HUES64 (cell line): ENCODE data around the gene TIGAR.

ENCODE experiments used
- H3K27ac ChIP-seq: 2 replicates; pipeline ENCODE4 v1.7.0; 2013; ENCODE audit warnings: low read depth, low read length, inconsistent platforms
- H3K27me3 ChIP-seq: 2 replicates; pipeline ENCODE4 v1.6.1; 2013; ENCODE audit warnings: mild to moderate bottlenecking, low read length; ENCODE audit not compliant: insufficient read depth
- H3K36me3 ChIP-seq: 2 replicates; pipeline ENCODE4 v1.6.1; 2013; ENCODE audit warnings: mild to moderate bottlenecking, low read length; ENCODE audit not compliant: insufficient read depth
- H3K4me1 ChIP-seq: 2 replicates; pipeline ENCODE4 v1.6.1; 2013; ENCODE audit warnings: mild to moderate bottlenecking, low read length, moderate library complexity; ENCODE audit not compliant: insufficient read depth
- H3K4me3 ChIP-seq: 2 replicates; pipeline ENCODE4 v1.5.1; 2013; ENCODE audit warnings: mild to moderate bottlenecking, low read length, moderate library complexity
- H3K9ac ChIP-seq: 2 replicates; pipeline ENCODE4 v1.6.1; 2013; ENCODE audit warnings: mild to moderate bottlenecking, low read depth, low read length
- H3K9me3 ChIP-seq: 2 replicates; pipeline ENCODE4 v1.6.1; 2013; ENCODE audit warnings: low read depth, low read length; ENCODE audit not compliant: insufficient read depth
- WGBS: fragments of 150-250, 120-280 bp; methylation state at CpG from one replicate; pipeline ENCODE4 v1.1.7; 2013; ENCODE audit warnings: missing lambda C conversion rate; 5-methylcytosine and 5-hydroxymethylcytosine counted together

TIGAR gene

GRCh38 chr12:4276524-4277204 lies 44.3 kb upstream of the TIGAR start:
- WGBS = 6% methylated on average over 9 of the region's 10 CpGs
- Histone ChIP-seq H3K9ac (no peak overlapping the region; the same call in 1 of the 2 replicates), H3K36me3 (peaks cover 55% of the 10 kb centered on the region), H3K27ac (no peak overlapping the region; the same call in 1 of the 2 replicates), H3K9me3 (no peaks in the 10 kb centered on the region), H3K27me3 (peaks cover 18% of the 10 kb centered on the region), H3K4me1 (peaks cover 30% of the 10 kb centered on the region), H3K4me3 (peak overlapping the region; percentile 96)

GRCh38 chr12:4277205-4277543 lies 43.8 kb upstream of the TIGAR start:
- no peaks in the 10 kb centered on the region for H3K9me3 ChIP-seq
- no peak overlapping the region for H3K4me3 ChIP-seq
- no peak overlapping the region for H3K9ac ChIP-seq
- peaks cover 60% of the 10 kb centered on the region for H3K36me3 ChIP-seq
- H3K4me1 ChIP-seq = peaks cover 30% of the 10 kb centered on the region
- peak overlapping the region; percentile 57; the same call in 1 of the 2 replicates for H3K27ac ChIP-seq
- 46% methylated on average over 6 of the region's 6 CpGs for WGBS
- H3K27me3 ChIP-seq = peaks cover 16% of the 10 kb centered on the region

DNA sequence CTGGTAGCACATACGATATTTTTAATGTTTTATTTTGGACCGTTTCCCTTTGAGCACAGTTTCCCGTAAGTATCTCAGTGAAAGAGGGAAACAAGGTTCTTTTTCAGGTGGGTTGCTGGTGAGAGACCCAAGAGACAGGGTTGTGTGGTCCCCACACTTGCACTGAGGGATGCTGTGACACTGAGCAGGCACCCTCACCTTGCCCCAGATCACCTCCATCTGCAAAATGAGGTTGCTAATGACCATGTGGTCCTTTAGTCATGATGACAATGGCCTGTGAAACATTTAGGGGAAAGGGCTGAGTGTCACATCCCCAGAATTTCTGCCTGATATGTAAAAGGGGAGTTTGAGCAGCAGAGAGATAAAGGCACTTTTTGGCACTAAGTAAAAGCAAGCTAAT lies 43.2 kb upstream of the TIGAR start:
- H3K4me3 ChIP-seq = no peak overlapping the region
- peaks cover 28% of the 10 kb centered on the region for H3K4me1 ChIP-seq
- WGBS = 94% methylated on average over 3 of the region's 3 CpGs
- H3K27ac ChIP-seq = no peak overlapping the region; the same call in 1 of the 2 replicates
- peaks cover 10% of the 10 kb centered on the region for H3K27me3 ChIP-seq
- H3K9me3 ChIP-seq = no peaks in the 10 kb centered on the region
- H3K9ac ChIP-seq = no peak overlapping the region
- H3K36me3 ChIP-seq = peaks cover 67% of the 10 kb centered on the region

DNA sequence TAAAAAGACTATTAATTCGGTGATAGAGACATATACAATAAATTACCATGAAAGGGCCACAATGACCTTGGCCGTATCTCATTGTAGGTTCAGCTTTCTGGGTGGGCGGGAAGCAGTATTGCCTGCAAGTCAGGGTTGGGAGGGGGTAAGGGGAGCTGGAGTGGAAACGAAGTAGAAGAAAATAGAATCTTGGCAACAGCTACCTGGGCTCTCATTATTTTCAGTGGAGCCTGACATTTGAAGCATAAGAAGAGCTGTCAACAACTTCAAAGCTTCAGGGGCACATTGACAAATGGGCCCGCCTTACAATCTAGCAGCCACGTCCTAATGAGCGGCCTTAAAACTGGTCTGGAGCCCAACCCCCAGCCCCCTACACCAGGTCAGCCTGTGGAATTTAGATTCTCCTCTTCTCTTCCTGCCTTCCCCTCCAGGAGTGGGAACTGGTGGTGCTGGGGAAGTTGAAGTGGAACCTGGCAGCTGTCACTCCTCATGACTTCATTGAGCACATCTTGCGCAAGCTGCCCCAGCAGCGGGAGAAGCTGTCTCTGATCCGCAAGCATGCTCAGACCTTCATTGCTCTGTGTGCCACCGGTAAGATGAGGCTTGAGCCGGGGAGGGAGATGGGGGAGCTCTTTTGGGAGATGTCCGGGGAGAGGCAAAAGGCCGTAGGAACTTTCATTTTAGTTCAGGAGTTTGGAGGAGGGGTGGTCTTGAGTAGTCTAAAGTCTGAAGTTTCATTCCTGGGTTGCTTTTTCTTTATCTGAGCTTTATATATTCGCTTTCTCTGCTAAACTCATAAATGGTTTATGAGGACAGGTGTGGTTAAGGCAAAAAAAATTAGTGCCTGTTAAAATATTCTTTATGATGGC lies 42.5 kb upstream of the TIGAR start:
- H3K27me3 ChIP-seq = peaks cover 5% of the 10 kb centered on the region; the same call in 1 of the 2 replicates
- H3K9ac ChIP-seq = no peak overlapping the region
- no peaks in the 10 kb centered on the region for H3K9me3 ChIP-seq
- no peak overlapping the region for H3K4me3 ChIP-seq
- WGBS = 87% methylated on average over 15 of the region's 15 CpGs
- no peak overlapping the region for H3K27ac ChIP-seq
- peaks cover 73% of the 10 kb centered on the region for H3K36me3 ChIP-seq
- H3K4me1 ChIP-seq = peaks cover 24% of the 10 kb centered on the region

GRCh38 chr12:4279198-4279690 lies 41.8 kb upstream of the TIGAR start:
- peaks cover 24% of the 10 kb centered on the region for H3K4me1 ChIP-seq
- no peak overlapping the region for H3K4me3 ChIP-seq
- no peak overlapping the region for H3K27ac ChIP-seq
- peaks cover 80% of the 10 kb centered on the region for H3K36me3 ChIP-seq
- no peak overlapping the region for H3K9ac ChIP-seq
- H3K27me3 ChIP-seq = peaks cover 5% of the 10 kb centered on the region; the same call in 1 of the 2 replicates
- 91% methylated on average over 10 of the region's 10 CpGs for WGBS
- no peaks in the 10 kb centered on the region for H3K9me3 ChIP-seq

- WGBS = 93% methylated on average over 15 of the region's 15 CpGs
- H3K9me3 ChIP-seq = no peaks in the 10 kb centered on the region
- H3K4me1 ChIP-seq = peaks cover 24% of the 10 kb centered on the region
- no peak overlapping the region for H3K9ac ChIP-seq
- no peak overlapping the region; the same call in 1 of the 2 replicates for H3K27ac ChIP-seq
- H3K36me3 ChIP-seq = peaks cover 93% of the 10 kb centered on the region
- H3K4me3 ChIP-seq = no peak overlapping the region
- H3K27me3 ChIP-seq = peaks cover 4% of the 10 kb centered on the region; the same call in 1 of the 2 replicates
Observed at GRCh38 chr12:4280351-4281163, 40.5 kb upstream of the TIGAR start.

DNA sequence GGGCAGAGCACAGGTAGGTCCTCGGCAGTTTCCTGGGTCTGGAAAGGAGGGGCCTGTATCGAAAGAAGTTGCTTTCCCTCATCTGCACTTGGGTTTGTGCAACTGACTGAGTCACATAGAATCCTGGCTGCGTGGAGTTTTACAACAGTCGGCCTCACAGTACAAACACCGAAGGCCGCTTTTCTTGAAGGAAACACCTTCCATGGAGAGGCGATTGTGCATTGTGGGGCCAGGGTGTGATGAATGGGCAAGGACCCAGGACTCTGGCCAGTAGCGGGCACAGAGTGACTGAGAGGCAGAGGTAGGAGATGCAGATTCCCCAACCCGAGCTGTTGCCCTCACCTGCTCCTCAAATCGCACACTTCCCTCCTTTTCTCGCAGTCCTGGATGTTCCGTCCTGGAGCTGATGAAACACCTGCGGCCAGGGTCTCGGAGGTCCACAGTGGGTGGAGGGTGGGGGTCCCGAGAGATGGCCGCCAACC lies 39.8 kb upstream of the TIGAR start:
- Histone ChIP-seq H3K9ac (no peak overlapping the region), H3K4me1 (peaks cover 22% of the 10 kb centered on the region), H3K27me3 (no peaks in the 10 kb centered on the region), H3K4me3 (no peak overlapping the region), H3K36me3 (peaks cover 96% of the 10 kb centered on the region), H3K27ac (no peak overlapping the region), H3K9me3 (no peaks in the 10 kb centered on the region)
- WGBS = 97% methylated on average over 16 of the region's 16 CpGs

- H3K9me3 ChIP-seq = no peaks in the 10 kb centered on the region
- no peak overlapping the region for H3K27ac ChIP-seq
- H3K4me3 ChIP-seq = no peak overlapping the region
- peaks cover 13% of the 10 kb centered on the region for H3K4me1 ChIP-seq
- no peaks in the 10 kb centered on the region for H3K27me3 ChIP-seq
- WGBS = 95% methylated on average over 16 of the region's 16 CpGs
- H3K36me3 ChIP-seq = peaks cover 99% of the 10 kb centered on the region
- H3K9ac ChIP-seq = no peak overlapping the region
Observed at GRCh38 chr12:4282103-4282891, 38.7 kb upstream of the TIGAR start.

GRCh38 chr12:4282892-4283511 lies 38.0 kb upstream of the TIGAR start:
- peaks cover 6% of the 10 kb centered on the region for H3K4me1 ChIP-seq
- H3K9ac ChIP-seq = no peak overlapping the region
- H3K27ac ChIP-seq = no peak overlapping the region
- H3K36me3 ChIP-seq = peaks cover 99% of the 10 kb centered on the region
- H3K27me3 ChIP-seq = no peaks in the 10 kb centered on the region
- no peak overlapping the region for H3K4me3 ChIP-seq
- 88% methylated on average over 12 of the region's 12 CpGs for WGBS
- no peaks in the 10 kb centered on the region for H3K9me3 ChIP-seq
